NCI-H1436 treated with DMSO at 0.1 percent for 48 hours (cell line): Measurements from ENCODE around the gene ARHGAP10.
A peak's percentile ranks its signal among the peaks of the same experiment; 100 is the strongest.

Experiments
- DNase-seq: peaks from one replicate; lab custom pipeline; 2025; lab: John Stamatoyannopoulos, UW

Gene ARHGAP10, protein sequence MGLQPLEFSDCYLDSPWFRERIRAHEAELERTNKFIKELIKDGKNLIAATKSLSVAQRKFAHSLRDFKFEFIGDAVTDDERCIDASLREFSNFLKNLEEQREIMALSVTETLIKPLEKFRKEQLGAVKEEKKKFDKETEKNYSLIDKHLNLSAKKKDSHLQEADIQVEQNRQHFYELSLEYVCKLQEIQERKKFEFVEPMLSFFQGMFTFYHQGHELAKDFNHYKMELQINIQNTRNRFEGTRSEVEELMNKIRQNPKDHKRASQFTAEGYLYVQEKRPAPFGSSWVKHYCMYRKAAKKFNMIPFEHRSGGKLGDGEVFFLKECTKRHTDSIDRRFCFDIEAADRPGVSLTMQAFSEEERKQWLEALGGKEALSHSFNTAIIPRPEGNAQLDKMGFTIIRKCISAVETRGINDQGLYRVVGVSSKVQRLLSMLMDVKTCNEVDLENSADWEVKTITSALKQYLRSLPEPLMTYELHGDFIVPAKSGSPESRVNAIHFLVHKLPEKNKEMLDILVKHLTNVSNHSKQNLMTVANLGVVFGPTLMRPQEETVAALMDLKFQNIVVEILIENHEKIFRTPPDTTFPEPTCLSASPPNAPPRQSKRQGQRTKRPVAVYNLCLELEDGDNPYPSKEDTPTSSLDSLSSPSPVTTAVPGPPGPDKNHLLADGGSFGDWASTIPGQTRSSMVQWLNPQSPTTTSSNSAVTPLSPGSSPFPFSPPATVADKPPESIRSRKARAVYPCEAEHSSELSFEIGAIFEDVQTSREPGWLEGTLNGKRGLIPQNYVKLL

DNA sequence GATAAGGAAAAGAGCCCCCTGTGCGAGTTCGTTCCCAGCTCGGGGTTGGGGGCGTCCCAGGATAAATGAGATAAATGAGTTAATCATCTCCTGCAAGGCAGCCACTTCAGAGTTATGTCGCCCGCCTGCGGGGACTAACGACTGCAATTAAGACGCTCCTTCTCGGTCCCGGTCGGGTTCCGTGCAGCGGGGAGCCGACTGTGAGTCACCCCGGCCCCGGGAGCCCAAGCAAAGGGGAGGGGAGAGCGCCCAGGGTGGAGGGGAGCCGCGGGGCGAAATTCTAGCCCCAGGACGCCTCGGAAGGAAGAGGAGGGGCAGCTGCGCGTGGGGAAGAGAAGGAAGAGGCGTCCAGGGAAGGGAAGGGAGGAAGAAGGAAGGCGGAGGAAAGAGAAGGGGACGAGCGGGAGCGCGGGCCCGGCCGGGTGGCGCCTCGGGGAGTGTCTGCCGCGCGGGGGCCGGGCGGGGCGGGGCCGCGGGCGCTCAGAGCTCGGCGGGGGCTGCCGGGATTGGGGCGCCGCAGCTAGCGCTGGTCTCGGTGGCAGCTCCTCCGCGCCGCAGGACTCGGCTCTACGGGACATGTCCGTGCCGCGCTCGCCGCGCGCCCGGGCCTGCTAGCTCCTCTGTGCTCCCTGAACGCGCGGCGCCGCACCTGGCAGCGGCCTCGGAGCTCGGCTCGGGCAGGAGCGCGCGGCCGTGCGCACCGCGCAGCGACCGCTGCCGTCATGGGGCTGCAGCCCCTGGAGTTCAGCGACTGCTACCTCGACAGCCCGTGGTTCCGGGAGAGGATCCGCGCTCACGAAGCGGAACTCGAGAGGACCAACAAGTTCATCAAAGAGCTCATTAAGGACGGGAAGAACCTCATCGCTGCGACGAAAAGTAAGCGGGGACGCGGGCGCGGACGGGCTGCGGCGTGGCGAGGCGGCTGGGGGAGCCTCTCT, at the start of gene ARHGAP10:
Gene ARHGAP10, plus strand, starts transcription at position 509 of the 938 bp plus-strand sequence. Its CDS starts 214 bp downstream, at position 723.
- no peak for DNase-seq

DNA sequence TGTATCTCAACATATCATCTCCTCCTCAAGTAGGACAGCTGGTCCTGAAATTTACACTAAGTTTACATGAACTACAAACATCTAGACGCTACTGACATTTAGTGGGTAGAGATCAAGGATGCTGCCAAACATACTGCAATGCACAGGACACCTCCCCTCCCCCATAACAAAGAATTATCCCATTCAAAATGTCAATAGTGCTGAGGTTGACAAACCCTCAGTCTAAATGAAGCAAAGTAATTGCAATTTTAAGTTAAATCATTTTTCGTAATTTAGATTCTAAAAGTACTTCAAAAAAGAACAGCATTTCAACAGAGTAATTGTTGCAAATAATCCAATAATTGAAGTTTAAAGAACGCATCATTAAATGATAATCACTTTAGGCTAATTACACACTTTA, 49.1 kb upstream of the ARHGAP10 start:
- DNase-seq = no peak

DNA sequence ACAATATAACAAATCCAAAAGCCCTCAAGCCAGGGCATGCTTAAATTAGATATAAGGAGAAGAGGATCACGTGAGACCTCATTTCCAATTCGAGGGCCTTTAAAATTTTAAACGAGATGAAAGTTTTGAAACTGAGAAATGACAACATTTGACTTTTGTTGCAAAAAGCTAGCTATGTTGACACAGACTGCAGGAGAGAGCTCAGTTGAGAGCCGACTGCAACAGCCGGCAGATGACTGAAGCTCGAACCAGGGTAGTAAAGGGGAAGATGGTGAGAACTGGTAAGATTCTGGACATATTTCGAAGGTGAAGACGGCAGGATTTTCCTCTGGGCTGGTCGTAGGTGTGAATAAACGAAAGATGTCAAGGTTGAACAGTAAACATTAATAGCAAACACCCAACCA, 48.7 kb upstream of the ARHGAP10 start:
- no peak for DNase-seq

DNA sequence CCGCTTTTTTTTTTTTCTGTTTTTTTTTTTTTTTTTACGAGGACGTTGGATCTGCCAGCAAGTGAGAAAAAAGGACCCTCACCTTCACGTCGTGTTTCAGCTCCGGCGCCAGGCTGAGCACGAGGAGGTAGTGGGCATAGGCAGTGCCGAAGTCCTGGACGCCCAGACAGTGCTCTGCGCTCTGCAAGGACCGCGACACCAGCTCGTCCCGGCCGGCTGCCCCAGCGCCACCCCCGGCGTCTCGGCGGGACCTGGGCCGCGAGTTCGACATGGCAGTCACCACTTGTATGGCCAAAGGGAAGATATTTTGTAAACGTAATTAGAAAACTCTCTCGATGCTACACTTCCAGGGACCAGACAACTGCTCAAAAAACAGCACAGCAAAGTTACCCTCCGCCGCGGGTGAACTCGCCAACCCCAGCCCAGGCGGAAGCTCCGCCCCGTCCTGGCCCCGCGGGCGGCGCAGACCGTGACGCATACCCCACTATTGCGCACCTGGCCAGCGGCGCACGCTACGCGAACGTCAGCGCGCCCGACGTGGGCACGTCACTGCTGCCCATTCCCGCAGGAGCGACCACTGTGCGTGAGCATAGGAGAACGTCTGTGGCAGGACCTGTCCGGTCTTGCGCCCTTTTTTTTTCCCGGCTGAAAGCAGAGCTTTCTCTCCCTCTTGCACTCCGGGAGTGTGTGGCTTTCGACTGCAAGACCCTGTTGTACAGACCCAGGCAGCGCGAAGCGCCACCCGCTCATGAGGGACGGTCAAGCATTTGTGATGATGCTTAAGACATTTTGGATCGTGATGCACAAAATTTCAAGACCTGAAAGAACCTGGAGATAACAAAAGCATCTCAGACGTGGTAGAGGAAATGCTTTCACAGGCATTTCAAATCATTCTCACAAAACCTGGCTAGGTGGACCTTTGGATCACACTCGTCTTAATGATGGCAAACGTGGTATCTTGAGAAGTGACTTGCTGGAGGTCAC, 47.9 kb upstream of the ARHGAP10 start, which contains the start of gene PRMT9:
Gene PRMT9, minus strand, starts transcription at position 447 of the 984 bp plus-strand sequence. Its CDS starts 176 bp downstream, at position 271.
- peak; percentile 15 for DNase-seq

DNA sequence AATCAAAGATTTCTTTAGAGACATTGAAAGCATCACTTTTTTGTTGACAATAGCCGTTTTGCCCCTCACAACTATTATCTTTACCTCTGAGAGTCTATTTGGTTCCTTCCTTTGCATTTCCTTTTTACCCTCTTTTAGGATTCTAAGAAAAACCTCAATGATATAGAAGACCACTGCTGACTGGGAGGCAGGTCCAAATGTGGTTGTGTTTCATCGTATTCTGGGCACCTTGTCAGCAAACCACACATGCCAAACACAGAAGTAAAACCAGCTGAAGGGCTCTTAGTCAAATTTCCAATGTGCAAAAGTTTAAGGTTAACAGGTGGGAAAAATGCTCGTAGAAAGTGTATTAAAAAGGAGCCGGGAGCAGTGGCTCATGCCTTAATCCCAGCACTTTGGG, 42.8 kb upstream of the ARHGAP10 start:
- DNase-seq = no peak

DNA sequence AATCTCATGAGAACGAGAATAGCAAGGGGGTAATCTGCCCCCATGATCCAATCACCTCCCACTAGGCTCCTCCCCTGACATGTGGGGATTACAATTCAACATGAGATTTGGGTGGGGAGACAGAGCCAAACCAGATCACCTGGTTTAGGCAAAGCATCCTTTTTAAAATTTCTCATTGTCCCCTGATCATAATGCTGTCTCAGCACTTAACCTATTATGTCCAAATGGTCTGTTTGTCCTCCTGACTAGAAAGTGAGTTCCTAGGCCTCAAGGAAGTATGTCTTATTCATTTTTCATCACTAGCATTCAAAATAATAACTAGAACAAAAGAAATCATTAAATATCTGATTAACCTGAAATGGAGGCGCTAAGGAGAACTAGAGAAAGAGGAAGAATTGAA, 40.1 kb upstream of the ARHGAP10 start:
- DNase-seq = no peak

DNA sequence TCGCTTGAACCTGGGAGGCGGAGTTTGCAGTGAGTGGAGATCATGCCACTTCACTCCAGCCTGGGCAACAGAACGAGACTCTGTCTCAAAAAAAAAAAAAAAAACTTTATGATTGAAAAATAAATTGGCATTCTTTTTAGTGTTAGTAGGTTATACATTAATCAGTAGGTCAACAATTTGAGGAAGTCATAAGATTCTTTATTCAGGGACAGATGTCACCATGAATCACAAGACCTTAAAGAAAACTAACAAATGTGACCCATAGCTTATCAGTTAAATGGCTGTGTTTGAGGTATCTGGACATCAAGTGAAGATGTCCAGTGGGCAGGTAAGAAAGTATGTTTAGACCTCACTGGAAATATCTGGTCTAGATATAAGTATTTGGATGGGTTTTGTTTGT, 38.7 kb upstream of the ARHGAP10 start:
- no peak for DNase-seq

GRCh38 chr4:147696866-147697265, 35.0 kb upstream of the ARHGAP10 start:
- no peak for DNase-seq

GRCh38 chr4:147704846-147705245, 27.0 kb upstream of the ARHGAP10 start:
- DNase-seq = no peak

DNA sequence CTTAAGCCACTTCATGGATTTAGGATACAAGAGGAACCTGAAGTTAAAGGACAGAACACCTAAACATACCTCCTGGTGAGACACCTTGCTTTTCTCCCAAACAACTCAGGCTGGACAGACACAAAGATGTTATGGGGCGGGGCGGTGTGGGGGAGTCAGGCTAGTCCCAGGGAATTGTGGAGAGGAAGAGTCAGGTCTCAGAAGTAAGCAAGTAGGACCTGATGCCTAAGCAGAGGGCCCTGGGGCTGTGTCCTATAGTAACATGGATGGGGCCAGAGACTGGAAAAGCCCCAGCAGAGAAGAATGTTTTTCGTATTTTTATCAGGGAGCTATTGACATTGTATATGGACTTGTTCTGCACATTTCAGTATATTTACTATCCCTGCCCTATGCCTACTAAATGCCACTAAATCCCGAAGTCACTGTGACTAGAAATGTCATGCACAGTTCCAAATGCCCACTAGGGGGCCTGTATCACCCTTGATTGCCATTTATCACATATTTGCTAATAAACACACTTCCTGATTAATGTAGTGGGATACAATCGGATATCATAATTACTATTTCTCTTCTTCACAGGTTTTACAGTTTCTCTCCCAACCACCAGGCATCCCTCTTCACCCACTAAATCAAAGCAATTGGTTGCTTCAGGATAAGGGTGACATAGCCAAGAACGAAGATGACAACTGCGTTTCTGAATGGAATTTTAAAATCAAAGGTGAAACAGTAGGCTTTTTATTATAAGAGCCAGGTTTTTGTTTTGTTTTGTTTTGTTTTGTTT, 23.8 kb upstream of the ARHGAP10 start:
- DNase-seq = no peak

DNA sequence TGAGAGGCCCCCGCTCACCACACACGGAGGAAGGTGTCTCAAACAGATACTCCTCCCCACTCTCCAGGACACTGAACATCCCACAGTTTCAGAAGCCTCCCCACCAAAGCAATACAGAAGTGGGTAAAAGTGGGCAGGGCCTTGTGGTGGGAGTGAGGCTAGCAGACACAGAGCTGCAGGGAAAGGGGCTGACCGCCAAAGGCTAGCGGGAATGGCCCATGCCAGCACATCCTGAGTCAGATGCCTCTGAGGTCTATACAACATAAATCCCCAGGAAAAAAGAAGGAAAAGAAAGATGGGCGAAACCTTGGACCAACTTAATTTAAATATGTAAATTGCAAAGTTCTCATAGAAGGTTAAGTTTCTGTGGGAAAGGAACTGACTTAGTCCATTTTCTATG, 21.9 kb upstream of the ARHGAP10 start:
- DNase-seq = no peak

GRCh38 chr4:147714575-147715401, 17.1 kb upstream of the ARHGAP10 start:
- DNase-seq = no peak

DNA sequence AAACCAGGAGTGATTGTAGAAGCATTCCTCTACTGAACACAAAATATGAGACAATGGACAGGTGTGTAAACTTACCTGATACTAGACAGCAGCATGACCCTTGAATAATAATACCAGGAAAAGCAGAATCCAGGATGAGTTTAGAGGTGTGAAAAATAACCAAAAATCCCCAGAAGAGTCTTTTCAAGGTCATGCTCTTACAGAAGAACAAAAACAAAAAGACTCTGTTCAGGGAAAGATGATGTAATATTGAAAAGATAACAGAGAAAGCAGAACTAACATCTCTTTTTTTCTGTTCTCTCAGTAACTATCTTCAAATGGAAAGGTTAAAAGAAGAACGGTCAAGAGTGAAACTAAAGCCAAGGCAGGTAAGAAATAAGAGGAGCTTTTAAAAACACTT, 14.0 kb upstream of the ARHGAP10 start:
- no peak for DNase-seq

GRCh38 chr4:147723326-147723725, 8.6 kb upstream of the ARHGAP10 start:
- DNase-seq = no peak

GRCh38 chr4:147724468-147725201, 7.3 kb upstream of the ARHGAP10 start:
- DNase-seq = no peak

- DNase-seq = no peak
Observed at GRCh38 chr4:147725673-147726072, 6.2 kb upstream of the ARHGAP10 start.

- no peak for DNase-seq
Observed at GRCh38 chr4:147727476-147728028, 4.3 kb upstream of the ARHGAP10 start.

DNA sequence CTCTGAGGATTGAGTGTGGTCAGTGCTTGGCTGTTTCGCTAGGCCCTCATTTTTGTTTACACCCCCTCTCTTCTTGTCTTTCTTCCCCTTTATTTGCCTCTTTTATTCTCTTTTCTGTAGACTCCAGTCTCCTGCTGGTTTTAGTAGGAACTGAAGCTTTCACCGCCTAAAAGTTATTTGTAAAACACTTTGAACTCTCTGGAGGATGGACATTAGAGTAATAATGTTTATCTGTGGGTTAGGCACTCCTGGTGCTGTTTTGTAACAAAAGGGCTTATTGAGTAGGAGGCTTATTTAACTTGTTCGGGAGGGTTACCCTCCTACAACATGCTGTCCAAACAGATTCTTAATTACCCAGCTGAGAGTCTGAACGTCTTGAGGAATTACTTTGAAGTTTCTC, 1.6 kb upstream of the ARHGAP10 start:
- no peak for DNase-seq
